AG09319 (cell line): ENCODE results near the gene CLSTN1.
A peak's percentile ranks its signal among the peaks of the same experiment; 100 is the strongest.
"Not testable (repeated sequence)": the region's sequence is repeated elsewhere in the genome, so short reads cannot be mapped to it uniquely, and the experiment has no call there.

Experiments
- DNase-seq: peaks from one replicate; pipeline ENCODE4 v3.0.0-alpha.2; 2010; ENCODE audit warnings: low read depth; ENCODE audit errors: extremely low read depth
- TF ChIP-seq, protein P1 (sequence below): IDR thresholded peaks from 2 replicates; pipeline ENCODE4 v1.5.1; 2011; ENCODE audit warnings: low read depth, mild to moderate bottlenecking, inconsistent platforms, low read length, moderate library complexity

The CLSTN1 gene

DNA sequence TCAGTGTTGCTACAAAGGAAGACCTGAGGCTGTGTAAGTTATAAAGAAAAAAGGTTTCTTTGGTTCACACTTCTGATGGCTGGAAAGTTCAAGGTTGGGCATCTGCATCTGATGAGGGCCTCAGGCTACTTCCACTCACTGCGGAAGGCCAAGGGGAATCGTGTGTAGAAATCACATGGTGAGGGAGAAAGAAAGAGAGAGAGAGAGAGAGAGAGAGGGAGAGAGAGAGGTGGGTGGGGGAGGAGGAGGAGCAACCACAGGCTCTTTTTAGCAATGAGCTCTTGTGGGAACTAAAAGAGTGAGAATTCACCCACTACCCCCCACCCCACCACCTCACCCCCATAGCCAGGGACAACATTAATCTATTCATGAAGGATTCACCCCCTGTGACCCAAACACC is 59.9 kb downstream of the CLSTN1 start:
- TF ChIP-seq, protein P1, sequence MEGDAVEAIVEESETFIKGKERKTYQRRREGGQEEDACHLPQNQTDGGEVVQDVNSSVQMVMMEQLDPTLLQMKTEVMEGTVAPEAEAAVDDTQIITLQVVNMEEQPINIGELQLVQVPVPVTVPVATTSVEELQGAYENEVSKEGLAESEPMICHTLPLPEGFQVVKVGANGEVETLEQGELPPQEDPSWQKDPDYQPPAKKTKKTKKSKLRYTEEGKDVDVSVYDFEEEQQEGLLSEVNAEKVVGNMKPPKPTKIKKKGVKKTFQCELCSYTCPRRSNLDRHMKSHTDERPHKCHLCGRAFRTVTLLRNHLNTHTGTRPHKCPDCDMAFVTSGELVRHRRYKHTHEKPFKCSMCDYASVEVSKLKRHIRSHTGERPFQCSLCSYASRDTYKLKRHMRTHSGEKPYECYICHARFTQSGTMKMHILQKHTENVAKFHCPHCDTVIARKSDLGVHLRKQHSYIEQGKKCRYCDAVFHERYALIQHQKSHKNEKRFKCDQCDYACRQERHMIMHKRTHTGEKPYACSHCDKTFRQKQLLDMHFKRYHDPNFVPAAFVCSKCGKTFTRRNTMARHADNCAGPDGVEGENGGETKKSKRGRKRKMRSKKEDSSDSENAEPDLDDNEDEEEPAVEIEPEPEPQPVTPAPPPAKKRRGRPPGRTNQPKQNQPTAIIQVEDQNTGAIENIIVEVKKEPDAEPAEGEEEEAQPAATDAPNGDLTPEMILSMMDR, result no peak

DNA sequence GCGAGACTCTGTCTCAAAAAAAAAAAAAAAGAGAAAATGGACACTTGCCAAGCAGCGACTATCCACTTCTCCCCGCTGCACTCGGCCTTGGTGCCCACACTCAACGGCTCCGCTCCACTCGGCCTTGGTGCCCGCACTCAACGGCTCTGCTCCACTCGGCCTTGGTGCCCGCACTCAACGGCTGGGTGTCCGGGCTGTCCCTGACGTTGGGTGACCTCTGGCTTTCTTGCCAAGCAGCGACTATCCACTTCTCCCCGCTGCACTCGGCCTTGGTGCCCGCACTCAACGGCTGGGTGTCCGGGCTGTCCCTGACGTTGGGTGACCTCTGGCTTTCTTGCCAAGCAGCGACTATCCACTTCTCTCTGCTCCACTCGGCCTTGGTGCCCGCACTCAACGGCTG is 61.3 kb downstream of the CLSTN1 start:
- not testable (repeated sequence) for DNase-seq

More for the DNA sequence above, 59.9 kb downstream of the CLSTN1 start:
- no peak for DNase-seq

DNA sequence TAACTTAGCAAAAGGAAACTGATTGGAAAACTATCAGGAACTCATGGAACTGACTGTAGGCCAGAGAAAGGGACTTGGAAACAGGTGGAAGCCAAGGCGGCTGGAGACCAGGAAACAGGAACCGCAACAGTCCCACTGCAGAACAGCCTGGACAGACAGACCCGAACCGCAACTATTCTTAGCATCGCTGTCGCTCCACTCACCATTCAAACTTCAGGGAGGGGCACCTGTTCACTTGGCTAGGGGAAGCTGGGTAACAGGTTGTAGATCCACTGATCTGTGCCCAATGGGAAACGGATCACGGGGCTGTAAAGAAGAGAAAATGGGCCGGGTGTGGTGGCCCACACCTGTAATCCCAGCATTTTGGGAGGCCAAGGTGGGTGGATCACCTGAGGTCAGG is 61.9 kb downstream of the CLSTN1 start:
- TF ChIP-seq, protein P1, result no peak
- DNase-seq, result no peak

DNA sequence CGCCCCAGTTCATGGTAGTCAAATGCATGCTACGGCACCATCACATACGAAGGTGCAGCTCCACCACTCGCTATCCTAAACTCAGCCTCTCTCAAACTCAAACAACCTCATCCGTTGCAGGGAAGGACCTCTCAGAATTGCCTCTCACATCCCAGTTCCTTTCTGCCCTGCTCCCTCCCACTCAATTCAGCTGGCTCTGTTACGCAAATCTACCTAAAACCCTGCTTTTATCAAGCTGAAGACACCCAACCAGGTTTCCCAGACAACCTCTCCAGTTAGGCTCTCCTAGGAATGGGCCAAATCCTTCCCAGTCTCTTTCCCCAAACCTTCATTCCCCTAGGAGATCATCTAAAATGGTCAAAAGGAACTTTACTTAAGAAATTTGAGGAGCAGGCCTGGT is 62.9 kb downstream of the CLSTN1 start:
- TF ChIP-seq, protein P1, result no peak
- no peak for DNase-seq

DNA sequence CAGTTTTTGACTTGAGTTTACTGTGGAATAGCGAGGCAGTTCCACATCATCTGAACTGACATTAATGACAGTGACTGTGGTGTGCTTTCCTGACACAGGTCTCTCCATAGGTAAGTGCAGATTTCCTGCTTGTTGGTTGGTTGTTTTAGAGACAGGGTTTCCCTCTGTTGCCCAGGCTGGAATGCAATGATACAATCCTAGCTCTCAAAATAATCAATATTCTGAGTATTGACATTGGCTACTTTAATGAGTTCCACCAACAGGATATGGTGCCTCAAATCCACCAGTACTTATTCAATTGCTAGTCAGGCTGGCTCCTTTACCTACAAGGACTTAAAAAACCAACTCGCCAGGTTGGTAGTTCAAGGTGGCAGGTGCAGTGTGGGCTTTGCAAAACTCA is 63.8 kb downstream of the CLSTN1 start:
- TF ChIP-seq, protein P1, result no peak
- no peak for DNase-seq

DNA sequence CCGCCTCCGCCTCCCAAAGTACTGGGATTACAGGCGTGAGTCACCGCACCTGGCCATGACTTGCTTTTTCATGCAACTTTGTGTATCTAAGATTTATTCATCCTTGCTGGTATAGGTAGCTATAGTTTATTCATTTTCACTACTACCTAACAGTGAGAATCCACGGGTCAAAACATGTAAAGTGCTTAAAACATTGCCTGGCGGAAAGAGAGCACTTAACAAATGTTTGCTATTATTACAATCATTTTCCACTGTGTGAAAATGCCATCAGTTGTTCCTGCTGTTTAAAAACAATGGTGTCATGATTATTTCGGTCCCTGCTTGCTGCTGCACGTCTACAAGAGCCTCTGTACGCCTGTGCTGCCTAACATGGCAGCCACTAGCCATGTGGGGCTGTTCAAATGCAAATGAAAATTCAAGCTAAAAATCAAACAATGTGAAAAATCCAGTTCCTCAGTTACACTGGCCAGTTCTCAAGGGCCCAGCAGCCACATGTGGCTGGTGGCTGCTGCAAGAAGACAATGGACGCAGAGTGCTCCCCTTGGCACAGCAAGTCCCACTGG is 65.1 kb downstream of the CLSTN1 start:
- TF ChIP-seq, protein P1, result no peak
- DNase-seq, result no peak

DNA sequence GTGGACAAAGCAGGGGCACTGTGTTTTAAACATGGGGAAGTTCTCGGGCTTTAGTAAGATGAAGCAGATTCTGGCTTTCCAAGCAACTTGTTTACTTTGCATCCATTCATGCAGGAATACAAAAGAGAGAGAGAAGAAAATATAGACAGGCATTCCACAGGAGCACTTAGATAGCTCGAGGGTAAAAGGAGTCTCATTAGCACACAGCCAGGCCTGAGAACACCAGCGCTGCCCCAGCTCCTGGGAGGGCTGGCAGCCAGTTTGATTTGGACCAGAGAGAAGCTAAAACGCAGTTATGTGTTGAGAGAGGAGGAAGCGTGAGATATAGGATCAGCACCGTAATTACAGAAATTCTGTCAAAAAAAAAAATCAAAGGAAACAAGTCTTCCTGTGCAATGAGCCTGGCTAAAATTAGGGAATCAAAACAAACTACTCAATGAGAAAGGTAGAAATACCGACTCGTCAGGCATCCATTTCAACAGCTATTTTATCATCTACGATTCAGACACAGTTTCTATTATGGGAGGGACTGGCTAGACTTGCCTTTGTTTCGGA is 68.2 kb downstream of the CLSTN1 start:
- no peak for DNase-seq
- TF ChIP-seq, protein P1, result no peak

DNA sequence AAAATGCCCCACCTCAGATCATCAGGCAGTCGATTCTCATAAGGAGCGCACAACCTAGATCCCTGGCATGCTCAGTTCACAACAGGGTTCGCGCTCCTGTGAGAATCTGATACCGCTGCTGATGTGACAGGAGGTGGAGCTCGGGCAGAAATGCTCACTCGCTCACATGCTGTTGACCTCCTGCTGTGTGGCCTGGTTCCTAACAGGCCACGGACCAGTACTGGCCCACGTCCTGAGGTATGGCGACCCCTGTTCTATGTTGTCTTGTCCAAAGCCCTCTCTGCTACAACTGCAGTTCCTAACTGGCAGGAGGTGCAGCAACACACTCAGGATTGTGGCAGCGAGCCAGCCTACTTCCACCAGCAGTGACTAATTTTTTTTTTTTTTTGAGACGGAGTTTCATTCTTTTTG is 70.6 kb downstream of the CLSTN1 start:
- DNase-seq, result peak; percentile 50
- TF ChIP-seq, protein P1, result no peak
